ENCODE measurements around the gene C17orf107. TPM values are rescaled to one million over a fixed set of nuclear protein-coding genes. Genes with fewer than 3 reads are reported as not detected.
"Not testable (repeated sequence)": the region's sequence is repeated elsewhere in the genome, so short reads cannot be mapped to it uniquely, and the experiment has no call there.

The C17orf107 gene
- total RNA-seq, 4 donors from 2014 or later, result 0.27 to 2.7 (median 0.92) TPM

GRCh38 chr17:4908711-4909496 is 9.6 kb downstream of the C17orf107 start:
- WGBS, 2 donors, result 12 to 23% methylated on average over 9 to 14 of the region's 20 CpGs
- intact Hi-C loops (cut with DNase I), result loop anchor here (10.0 kb wide), 1 partner anchor 156 kb away; no protein-coding TSS in a partner anchor
- Histone ChIP-seq H3K36me3 (no peaks in the 10 kb centered on the region), H3K27me3 (peaks cover 0 to 5% (median 0%) of the 10 kb centered on the region in 4 donors), H3K4me3 (peak overlapping the region in 3 of 4 donors; percentile 8 to 34 (median 11)), H3K9me3 (no peaks in the 10 kb centered on the region), H3K4me1 (peaks cover 3 to 29% (median 14%) of the 10 kb centered on the region in 3 donors), H3K27ac (peak overlapping the region; percentile 82 to 90 (median 85))
- no peak for DNase-seq
- TF ChIP-seq POLR2A (IDR thresholded peaks at IDR 0.05), result peak in 1 of 4 donors; percentile 12
- peak; percentile 68 to 91 (median 82) for TF ChIP-seq CTCF (IDR thresholded peaks at IDR 0.05)

- Histone ChIP-seq H3K4me1 (peaks cover 1 to 13% (median 8%) of the 10 kb centered on the region in 3 donors), H3K27ac (no peak overlapping the region), H3K36me3 (no peaks in the 10 kb centered on the region), H3K27me3 (no peaks in the 10 kb centered on the region), H3K9me3 (no peaks in the 10 kb centered on the region), H3K4me3 (no peak overlapping the region)
- TF ChIP-seq CTCF (IDR thresholded peaks at IDR 0.05) (peak in 1 of 6 experiments; percentile 10), POLR2A (IDR thresholded peaks at IDR 0.05) (no peak)
- WGBS, 2 donors, result 73 to 81% methylated on average over 1 of the region's 1 CpG
- intact Hi-C loops (cut with DNase I), result no loop called here
- DNase-seq, result no peak
These were observed 14.7 kb downstream of the C17orf107 start for GRCh38 chr17:4913994-4914393.

GRCh38 chr17:4914551-4914950 is 15.2 kb downstream of the C17orf107 start:
- WGBS, 2 donors, result 89 to 91% methylated on average over 4 of the region's 4 CpGs
- H3K4me3 ChIP-seq; H3K9me3 ChIP-seq; intact Hi-C loops (cut with DNase I); H3K36me3 ChIP-seq; H3K27me3 ChIP-seq; DNase-seq; H3K4me1 ChIP-seq; H3K27ac ChIP-seq: not testable (repeated sequence)

GRCh38 chr17:4919511-4920047 is 20.2 kb downstream of the C17orf107 start:
- no peak for DNase-seq
- TF ChIP-seq POLR2A (IDR thresholded peaks at IDR 0.05), result no peak
- no peak for TF ChIP-seq CTCF (IDR thresholded peaks at IDR 0.05)
- H3K27me3 ChIP-seq, result no peaks in the 10 kb centered on the region
- H3K27ac ChIP-seq, result no peak overlapping the region
- intact Hi-C loops (cut with DNase I), result no loop called here
- H3K9me3 ChIP-seq, result no peaks in the 10 kb centered on the region
- no peak overlapping the region for H3K4me3 ChIP-seq
- H3K36me3 ChIP-seq, result no peaks in the 10 kb centered on the region
- peaks cover 0 to 7% (median 0%) of the 10 kb centered on the region in 3 donors for H3K4me1 ChIP-seq
- WGBS, 2 donors, result 67 to 75% methylated on average over 8 of the region's 8 CpGs

- WGBS, 2 donors, result 50 to 66% methylated on average over 10 of the region's 10 CpGs
These were observed 21.2 kb downstream of the C17orf107 start for GRCh38 chr17:4920351-4921048.

More at GRCh38 chr17:4920351-4921048, 21.2 kb downstream of the C17orf107 start:
- H3K27ac ChIP-seq, result peak overlapping the region in 1 of 4 donors; percentile 29
- TF ChIP-seq POLR2A (IDR thresholded peaks at IDR 0.05) (no peak), CTCF (IDR thresholded peaks at IDR 0.05) (no peak)
- H3K36me3 ChIP-seq, result no peaks in the 10 kb centered on the region
- no peaks in the 10 kb centered on the region for H3K27me3 ChIP-seq
- intact Hi-C loops (cut with DNase I), result no loop called here
- H3K4me3 ChIP-seq, result no peak overlapping the region
- DNase-seq, result no peak
- peaks cover 0 to 7% (median 0%) of the 10 kb centered on the region in 3 donors for H3K4me1 ChIP-seq
- H3K9me3 ChIP-seq, result no peaks in the 10 kb centered on the region

Measured in esophagus squamous epithelium (tissue), 5 donors.